Loucy (cell line): ENCODE measurements around the gene KIF1C.

Experiments used
- CTCF ChIP-seq: fragments of 200-600 bp; sonication (generic); conservative IDR thresholded peaks from 2 replicates; pipeline ENCODE4 v1.5.1; 2014; ENCODE audit warnings: mild to moderate bottlenecking, antibody characterized with exemption, low read length
- EZH2phosphoT487 ChIP-seq: fragments of 200-600 bp; IDR thresholded peaks from 2 replicates; pipeline ENCODE4 v1.6.1; 2018; ENCODE audit warnings: antibody characterized with exemption, mild to moderate bottlenecking, moderate library complexity, borderline replicate concordance

GRCh38 chr17:5034063-5034462 is 36.3 kb downstream of the KIF1C start:
- no peak for TF ChIP-seq CTCF
- TF ChIP-seq EZH2phosphoT487: no peak
